Measurements from ENCODE around the gene CD28. TPM values are rescaled to one million over a fixed set of nuclear protein-coding genes. Genes with fewer than 3 reads are reported as not detected.

The CD28 gene
- total RNA-seq: 2.5 TPM
- long read RNA-seq, full-length matches to known transcripts: 1 of 3 reads
- long read RNA-seq, partial matches to known transcripts: 0 of 3 reads
- long read RNA-seq, other reads (novel, unspliced or antisense): 2 of 3 reads

GRCh38 chr2:203706403-203706802 is at the start of gene CD28:
Gene CD28 (plus strand): TSS chr2:203706639. CDS start chr2:203706697, 58 bp downstream.
- DNase-seq (no peak), ATAC-seq (peak; percentile 60)
- intact Hi-C loops (cut with DNase I): no loop called here
- H3K4me1 ChIP-seq: no peaks in the 10 kb centered on the region
- no peaks in the 10 kb centered on the region for H3K9me3 ChIP-seq
- H3K4me3 ChIP-seq: peak within 1 kb of the TSS; percentile 3
- no peak within 1 kb of the TSS for H3K27ac ChIP-seq
- no peak for TF ChIP-seq CTCF (IDR thresholded peaks at IDR 0.05)
- H3K36me3 ChIP-seq: no peaks in the 10 kb centered on the region
- no peaks in the 10 kb centered on the region for H3K27me3 ChIP-seq

GRCh38 chr2:203659331-203660049 is 46.9 kb upstream of the CD28 start:
- H3K27me3 ChIP-seq: no peaks in the 10 kb centered on the region
- no peak for TF ChIP-seq CTCF (IDR thresholded peaks at IDR 0.05)
- peaks cover 16% of the 10 kb centered on the region for H3K4me1 ChIP-seq
- no peak overlapping the region for H3K27ac ChIP-seq
- no peak for DNase-seq
- ATAC-seq: peak; percentile 32
- H3K4me3 ChIP-seq: no peak overlapping the region
- intact Hi-C loops (cut with DNase I): loop anchor here (10.0 kb wide), 1 partner anchor 425 kb away; the partner anchor contains the start of gene CYP20A1
- no peaks in the 10 kb centered on the region for H3K9me3 ChIP-seq
- H3K36me3 ChIP-seq: no peaks in the 10 kb centered on the region

GRCh38 chr2:203660465-203660864 is 46.0 kb upstream of the CD28 start:
- ATAC-seq: no peak
- H3K4me3 ChIP-seq: no peak overlapping the region
- no peak for DNase-seq
- H3K4me1 ChIP-seq: peaks cover 16% of the 10 kb centered on the region
- H3K27ac ChIP-seq: no peak overlapping the region
- no peaks in the 10 kb centered on the region for H3K9me3 ChIP-seq
- H3K27me3 ChIP-seq: no peaks in the 10 kb centered on the region
- intact Hi-C loops (cut with DNase I): no loop called here
- no peak for TF ChIP-seq CTCF (IDR thresholded peaks at IDR 0.05)
- H3K36me3 ChIP-seq: no peaks in the 10 kb centered on the region

GRCh38 chr2:203661279-203661908 is 45.0 kb upstream of the CD28 start:
- H3K27ac ChIP-seq: no peak overlapping the region
- H3K27me3 ChIP-seq: no peaks in the 10 kb centered on the region
- DNase-seq (no peak), ATAC-seq (no peak)
- H3K4me3 ChIP-seq: no peak overlapping the region
- intact Hi-C loops (cut with DNase I): no loop called here
- no peak for TF ChIP-seq CTCF (IDR thresholded peaks at IDR 0.05)
- peaks cover 9% of the 10 kb centered on the region for H3K4me1 ChIP-seq
- no peaks in the 10 kb centered on the region for H3K36me3 ChIP-seq
- H3K9me3 ChIP-seq: no peaks in the 10 kb centered on the region

- H3K9me3 ChIP-seq: no peaks in the 10 kb centered on the region
- DNase-seq (no peak), ATAC-seq (no peak)
- intact Hi-C loops (cut with DNase I): no loop called here
- no peaks in the 10 kb centered on the region for H3K4me1 ChIP-seq
- no peak overlapping the region for H3K4me3 ChIP-seq
- no peak overlapping the region for H3K27ac ChIP-seq
- no peaks in the 10 kb centered on the region for H3K27me3 ChIP-seq
- no peaks in the 10 kb centered on the region for H3K36me3 ChIP-seq
- TF ChIP-seq CTCF (IDR thresholded peaks at IDR 0.05): no peak
Measured at GRCh38 chr2:203662487-203662886, 44.0 kb upstream of the CD28 start.

Data from upper lobe of right lung (tissue), 1 donor.